ENCODE data around the gene TSR2.

Gene TSR2

DNA sequence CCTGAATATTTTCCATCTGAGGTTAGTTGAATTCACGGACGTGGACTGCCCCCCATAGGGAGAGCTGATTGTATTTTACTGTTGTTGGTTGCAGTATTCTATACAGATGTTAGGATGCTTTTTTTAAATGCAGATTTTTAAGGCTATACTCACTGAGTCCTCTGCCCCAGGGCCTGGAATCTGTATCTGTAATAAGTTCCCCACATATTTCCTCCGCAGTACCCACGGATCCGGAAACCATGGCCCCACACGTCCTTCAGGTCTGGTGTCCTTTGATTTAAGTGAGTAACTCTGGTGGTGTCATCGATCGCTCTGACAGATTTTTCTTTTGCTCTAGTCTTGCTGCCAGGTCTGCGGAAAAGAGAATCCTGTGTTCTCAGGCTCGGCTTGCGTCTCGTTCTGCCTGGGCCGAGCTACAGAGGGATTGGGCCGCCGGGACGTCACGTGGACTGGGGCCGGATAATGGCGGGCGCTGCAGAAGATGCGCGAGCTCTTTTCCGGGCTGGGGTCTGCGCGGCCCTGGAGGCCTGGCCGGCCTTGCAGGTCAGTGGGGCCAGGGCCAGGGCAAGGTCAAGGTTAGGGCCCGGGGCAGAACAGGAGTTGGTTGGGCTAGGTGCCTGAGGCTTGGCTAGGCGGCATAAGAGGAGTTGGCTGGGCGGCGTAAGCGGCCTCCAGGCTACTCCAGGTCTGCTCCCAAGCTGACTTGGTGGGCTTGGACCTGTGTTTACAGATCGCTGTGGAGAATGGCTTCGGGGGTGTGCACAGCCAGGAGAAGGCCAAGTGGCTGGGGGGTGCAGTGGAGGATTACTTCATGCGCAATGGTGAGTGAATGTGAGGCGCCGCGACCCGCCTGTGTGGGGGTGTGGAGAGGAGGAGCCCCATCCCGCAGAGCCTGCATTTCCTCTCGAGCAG, at the start of gene TSR2:
Gene TSR2, plus strand, starts transcription at position 445 of the 912 bp plus-strand sequence. Its CDS starts 18 bp downstream, at position 463.
- peak; percentile 64 for DNase-seq (ENCODE audit: low read depth)

DNA sequence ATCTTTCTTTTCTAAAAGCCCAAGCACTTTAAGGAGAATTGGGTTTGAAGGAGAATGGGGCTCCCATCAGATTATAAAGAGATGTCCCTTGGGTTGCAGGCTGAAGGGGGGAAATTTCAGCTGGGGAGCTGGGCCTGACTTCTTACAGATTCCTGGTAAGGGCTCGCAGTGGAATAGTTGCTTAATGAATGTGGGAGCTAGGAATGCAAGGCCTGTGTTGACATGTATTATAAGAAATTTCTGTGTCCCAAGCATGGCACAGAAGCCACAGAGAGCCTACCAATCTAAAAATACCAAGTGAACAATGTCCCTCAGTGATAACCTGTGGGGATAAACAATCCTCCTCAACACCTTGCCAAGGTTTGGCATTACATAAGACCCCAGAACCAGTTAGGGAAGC, 43.1 kb upstream of the TSR2 start:
- no peak for DNase-seq (ENCODE audit: low read depth)

- no peak for DNase-seq (ENCODE audit: low read depth)
Measured at GRCh38 chrX:54407266-54407665, 32.9 kb upstream of the TSR2 start.

GRCh38 chrX:54411732-54412131, 28.5 kb upstream of the TSR2 start:
- no peak for DNase-seq (ENCODE audit: low read depth)

- DNase-seq (ENCODE audit: low read depth): no peak
Measured at GRCh38 chrX:54413753-54414152, 26.5 kb upstream of the TSR2 start.

DNA sequence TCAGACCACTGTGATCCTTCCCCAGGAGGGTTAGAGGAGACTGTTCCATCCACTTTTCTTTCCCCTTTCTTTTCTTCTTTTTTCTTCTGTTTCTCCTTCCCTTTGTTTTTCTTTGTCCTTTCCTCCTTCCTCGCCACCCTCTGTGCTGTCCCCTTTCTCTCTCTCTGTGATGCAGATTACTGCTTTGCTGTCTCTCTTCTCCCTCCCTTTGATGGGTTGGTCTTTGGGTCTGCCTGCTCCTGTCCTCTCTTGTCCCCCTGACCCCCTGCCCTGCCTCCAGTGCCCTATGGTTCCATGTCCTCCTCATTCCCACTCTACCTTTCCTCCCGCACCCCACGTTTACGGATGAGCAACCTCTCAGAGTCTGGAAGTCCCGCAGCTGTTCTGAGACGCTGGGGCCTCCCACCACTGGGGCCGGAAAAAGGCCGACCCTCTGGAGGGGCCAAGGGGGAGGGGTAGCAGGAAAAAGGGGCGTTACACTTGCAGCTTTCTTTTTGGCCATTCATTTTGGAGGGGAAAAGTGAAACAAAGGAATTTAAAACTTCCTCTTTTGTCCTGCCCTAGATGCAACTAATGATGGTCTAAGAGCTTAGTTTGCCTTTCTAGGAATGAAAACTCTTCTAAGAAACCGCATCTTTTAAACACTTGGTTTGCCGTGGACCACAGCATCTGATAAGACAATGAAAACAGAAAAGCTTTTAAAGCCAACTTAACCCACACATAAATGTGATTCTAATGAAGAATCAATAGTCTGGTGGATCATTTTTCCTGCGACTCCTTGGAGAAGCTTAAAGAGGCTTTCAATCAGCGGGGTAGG, 24.5 kb upstream of the TSR2 start:
- no peak for DNase-seq (ENCODE audit: low read depth)

DNA sequence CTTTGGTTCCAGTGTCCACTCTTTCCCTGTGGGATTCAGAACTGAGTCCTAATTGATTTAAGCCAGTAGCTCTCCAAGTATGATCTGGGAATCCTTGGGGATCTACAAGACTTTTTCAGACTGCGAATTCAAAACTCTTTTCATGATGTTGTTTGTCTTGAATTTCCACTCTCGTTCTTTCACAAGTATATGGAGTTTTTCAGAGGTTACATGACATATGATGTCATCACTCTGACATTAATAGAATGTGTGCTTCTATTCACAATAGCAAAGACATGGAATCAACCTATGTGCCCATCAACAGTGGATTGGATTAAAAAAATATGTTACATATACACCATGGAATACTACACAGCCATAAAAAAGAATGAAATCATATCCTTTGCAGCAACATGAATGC, 23.2 kb upstream of the TSR2 start:
- DNase-seq (ENCODE audit: low read depth): no peak

GRCh38 chrX:54419559-54420302, 20.5 kb upstream of the TSR2 start:
- no peak for DNase-seq (ENCODE audit: low read depth)

- DNase-seq (ENCODE audit: low read depth): no peak
Measured at GRCh38 chrX:54422168-54422567, 18.0 kb upstream of the TSR2 start.

GRCh38 chrX:54423161-54423888, 16.9 kb upstream of the TSR2 start:
- DNase-seq (ENCODE audit: low read depth): no peak

DNA sequence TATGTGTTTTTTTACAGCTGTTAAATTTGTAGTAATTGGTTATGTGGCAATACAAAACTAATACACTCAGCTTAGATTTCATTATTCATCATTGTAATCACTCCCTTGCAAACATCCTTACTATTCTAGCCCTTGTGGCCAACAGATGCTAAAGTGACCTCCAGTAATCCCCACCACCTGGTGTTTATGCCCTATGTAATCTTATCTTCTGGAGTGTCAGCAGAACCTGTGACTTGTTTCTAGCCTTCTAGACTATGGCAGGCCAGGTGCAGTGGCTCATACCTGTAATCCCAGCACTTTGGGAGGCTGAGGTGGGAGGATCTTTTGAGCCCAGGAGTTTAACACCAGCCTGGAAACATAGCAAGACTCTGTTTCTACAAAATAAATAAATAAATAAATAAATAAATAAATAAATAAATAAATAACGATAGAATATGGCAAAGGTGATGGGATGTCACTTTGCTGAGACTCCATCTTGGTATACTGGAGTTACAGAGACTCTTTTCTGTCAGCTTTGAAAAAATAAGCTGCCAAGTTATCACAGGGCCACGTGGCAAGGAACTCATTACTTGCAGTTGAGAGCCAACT, 12.3 kb upstream of the TSR2 start:
- DNase-seq (ENCODE audit: low read depth): no peak

DNA sequence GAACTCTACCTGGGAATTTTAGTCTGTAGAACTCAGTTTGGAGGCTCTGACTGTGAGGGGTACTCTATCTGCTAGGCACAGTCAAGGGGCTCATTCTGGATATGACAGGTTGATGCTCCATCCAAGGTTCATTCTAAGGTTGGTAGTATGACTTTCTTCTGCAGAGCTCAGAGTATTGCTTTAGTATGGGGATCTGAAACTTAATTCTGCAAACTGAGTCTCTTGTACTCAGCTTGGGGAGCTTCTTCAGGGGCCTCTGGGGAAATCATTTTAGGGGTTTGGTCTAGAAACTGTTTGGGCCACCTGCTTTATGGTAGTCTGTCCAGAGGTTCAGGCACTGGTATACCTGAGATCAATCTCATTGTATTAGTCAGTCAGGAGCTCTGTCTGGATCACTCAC, 9.7 kb upstream of the TSR2 start:
- DNase-seq (ENCODE audit: low read depth): no peak

- no peak for DNase-seq (ENCODE audit: low read depth)
Measured at GRCh38 chrX:54435121-54435520, 5.1 kb upstream of the TSR2 start.

- DNase-seq (ENCODE audit: low read depth): no peak
Measured at GRCh38 chrX:54442790-54443189, 2.6 kb downstream of the TSR2 start.

- DNase-seq (ENCODE audit: low read depth): no peak
Measured at GRCh38 chrX:54444752-54445151, 4.5 kb downstream of the TSR2 start.

DNA sequence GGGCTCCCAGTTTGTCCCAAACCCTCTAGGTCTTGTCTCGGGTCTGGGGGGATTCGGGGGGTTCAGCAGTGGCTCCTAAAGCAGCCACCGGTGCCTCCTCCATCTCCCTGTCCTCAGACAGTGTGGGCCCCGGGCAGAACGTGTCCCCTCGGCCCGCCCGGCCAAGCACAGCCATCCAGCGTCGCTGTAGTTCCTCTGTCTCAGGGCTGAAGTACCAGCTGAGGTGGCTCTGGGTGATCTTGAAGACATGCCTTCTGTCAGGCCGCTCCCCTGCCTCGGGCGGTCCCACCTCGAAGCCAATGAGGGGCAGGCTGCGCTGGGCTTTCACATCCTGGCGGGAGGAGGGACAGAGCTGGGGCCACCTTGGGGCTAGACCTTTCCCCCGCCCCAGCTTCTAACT, 5.9 kb downstream of the TSR2 start:
- no peak for DNase-seq (ENCODE audit: low read depth)

GRCh38 chrX:54447461-54447860, 7.3 kb downstream of the TSR2 start:
- no peak for DNase-seq (ENCODE audit: low read depth)

GRCh38 chrX:54449929-54450328, 9.7 kb downstream of the TSR2 start:
- no peak for DNase-seq (ENCODE audit: low read depth)

GRCh38 chrX:54452920-54453319, 12.7 kb downstream of the TSR2 start:
- no peak for DNase-seq (ENCODE audit: low read depth)

- DNase-seq (ENCODE audit: low read depth): no peak
Measured at GRCh38 chrX:54470054-54470760, 30.0 kb downstream of the TSR2 start.

Data from stimulated activated CD8-positive, alpha-beta memory T cell treated with anti-CD3 and anti-CD28 coated beads, Interleukin-4, amount 100 ng/mL, for 24 hours (primary cell).